Mesenchymal stem cell (in vitro differentiated cells and primary cell): ENCODE data around the gene ADRA2A.

Source experiments
- DNase-seq: peaks from one replicate; pipeline ENCODE4 v3.0.0-alpha.2; 2013
- H2AFZ ChIP-seq: one replicate; pipeline ENCODE4 v1.6.1; 2013; ENCODE audit warnings: low read depth, mild to moderate bottlenecking, control low read depth, inconsistent platforms, low read length, moderate library complexity
- H2AK5ac ChIP-seq: 2 replicates; pipeline ENCODE4 v1.6.1; 2013; ENCODE audit warnings: low read length, moderate library complexity, mild to moderate bottlenecking, inconsistent platforms; ENCODE audit not compliant: severe bottlenecking
- H2BK120ac ChIP-seq: one replicate; pipeline ENCODE4 v1.6.1; 2013; ENCODE audit warnings: low read depth, mild to moderate bottlenecking, inconsistent platforms, low read length, moderate library complexity
- H2BK12ac ChIP-seq, 2 experiments: one replicate each; pipeline ENCODE4 v1.6.1; 2013; ENCODE audit warnings: inconsistent platforms in 2 of 2, low read length in 2 of 2, mild to moderate bottlenecking in 2 of 2, moderate library complexity in 2 of 2, control low read depth in 1 of 2
- H2BK15ac ChIP-seq: one replicate; pipeline ENCODE4 v1.6.1; 2013; ENCODE audit warnings: mild to moderate bottlenecking, low read depth, inconsistent platforms; ENCODE audit not compliant: poor library complexity, severe bottlenecking
- H2BK5ac ChIP-seq: 2 replicates; pipeline ENCODE4 v1.6.1; 2013; ENCODE audit warnings: low read depth, mild to moderate bottlenecking, low read length, control low read depth, inconsistent platforms; ENCODE audit not compliant: poor library complexity, severe bottlenecking
- H3K14ac ChIP-seq, 2 experiments: one replicate each; pipeline ENCODE4 v1.6.1; 2013; ENCODE audit warnings: inconsistent platforms in 2 of 2, low read length in 2 of 2, control low read depth in 1 of 2, mild to moderate bottlenecking in 1 of 2, moderate library complexity in 1 of 2
- H3K18ac ChIP-seq, 2 experiments: one replicate each; pipeline ENCODE4 v1.6.1; 2013; ENCODE audit warnings: inconsistent platforms in 2 of 2, low read length in 2 of 2, control low read depth in 1 of 2, low read depth in 1 of 2, mild to moderate bottlenecking in 1 of 2
- H3K23ac ChIP-seq, 2 experiments: one replicate each; pipeline ENCODE4 v1.6.1; 2013; ENCODE audit warnings: inconsistent platforms in 2 of 2, low read length in 2 of 2, mild to moderate bottlenecking in 2 of 2, moderate library complexity in 2 of 2, control low read depth in 1 of 2
- H3K27ac ChIP-seq: 2 replicates; pipeline ENCODE4 v1.5.1; 2013; ENCODE audit warnings: mild to moderate bottlenecking, moderate library complexity, low read length, control low read depth, inconsistent platforms; ENCODE audit not compliant: poor library complexity, severe bottlenecking
- H3K27me3 ChIP-seq, 2 experiments: 2 replicates each; pipeline versions ENCODE4 v1.6.1 to v1.7.0; 2013; ENCODE audit warnings: low read length in 2 of 2, mild to moderate bottlenecking in 2 of 2, moderate library complexity in 2 of 2, control low read depth in 1 of 2, inconsistent platforms in 1 of 2; ENCODE audit not compliant: control insufficient read depth in 1 of 2, insufficient read depth in 1 of 2
- H3K36me3 ChIP-seq, 2 experiments: 2 replicates each; pipeline versions ENCODE4 v1.6.1 to v1.7.0; 2013; ENCODE audit warnings: low read length in 2 of 2, control low read depth in 1 of 2, inconsistent platforms in 1 of 2, low read depth in 1 of 2, mild to moderate bottlenecking in 1 of 2; ENCODE audit not compliant: insufficient read depth in 2 of 2, control insufficient read depth in 1 of 2
- H3K4ac ChIP-seq, 2 experiments: one replicate each; pipeline ENCODE4 v1.6.1; 2013; ENCODE audit warnings: inconsistent platforms in 2 of 2, low read length in 2 of 2, mild to moderate bottlenecking in 2 of 2, moderate library complexity in 2 of 2, control low read depth in 1 of 2, low read depth in 1 of 2
- H3K4me1 ChIP-seq: 2 replicates; pipeline ENCODE4 v1.6.1; 2013; ENCODE audit warnings: low read depth, low read length, control low read depth; ENCODE audit not compliant: control insufficient read depth, insufficient read depth
- H3K4me2 ChIP-seq: 2 replicates; pipeline ENCODE4 v1.6.1; 2013; ENCODE audit warnings: low read length, mild to moderate bottlenecking, inconsistent platforms; ENCODE audit not compliant: poor library complexity, severe bottlenecking
- H3K4me3 ChIP-seq, 2 experiments: 2 replicates each; pipeline versions ENCODE4 v1.5.1 to v1.7.0; 2013; ENCODE audit warnings: low read length in 2 of 2, mild to moderate bottlenecking in 2 of 2, control low read depth in 1 of 2, low read depth in 1 of 2; ENCODE audit not compliant: insufficient read depth in 1 of 2
- H3K79me1 ChIP-seq: replicated peaks from 2 replicates; pipeline ENCODE4 v1.6.1; 2013; ENCODE audit warnings: mild to moderate bottlenecking, control low read depth, low read length, inconsistent platforms; ENCODE audit not compliant: poor library complexity, severe bottlenecking
- H3K9ac ChIP-seq: 2 replicates; pipeline ENCODE4 v1.7.0; 2013; ENCODE audit warnings: mild to moderate bottlenecking, low read length, moderate library complexity
- H3K9me3 ChIP-seq: 2 replicates; pipeline ENCODE4 v1.7.0; 2013; ENCODE audit warnings: mild to moderate bottlenecking, low read length; ENCODE audit not compliant: control insufficient read depth
- H4K8ac ChIP-seq: one replicate; pipeline ENCODE4 v1.6.1; 2013; ENCODE audit warnings: inconsistent platforms, mild to moderate bottlenecking, low read length, moderate library complexity
- H4K91ac ChIP-seq: one replicate; pipeline ENCODE4 v1.6.1; 2013; ENCODE audit warnings: mild to moderate bottlenecking, low read length, inconsistent platforms
- WGBS: methylation state at CpG from one replicate; pipeline ENCODE4 v1.1.7; 2013; ENCODE audit warnings: mixed read lengths; 5-methylcytosine and 5-hydroxymethylcytosine counted together

ADRA2A gene

DNA sequence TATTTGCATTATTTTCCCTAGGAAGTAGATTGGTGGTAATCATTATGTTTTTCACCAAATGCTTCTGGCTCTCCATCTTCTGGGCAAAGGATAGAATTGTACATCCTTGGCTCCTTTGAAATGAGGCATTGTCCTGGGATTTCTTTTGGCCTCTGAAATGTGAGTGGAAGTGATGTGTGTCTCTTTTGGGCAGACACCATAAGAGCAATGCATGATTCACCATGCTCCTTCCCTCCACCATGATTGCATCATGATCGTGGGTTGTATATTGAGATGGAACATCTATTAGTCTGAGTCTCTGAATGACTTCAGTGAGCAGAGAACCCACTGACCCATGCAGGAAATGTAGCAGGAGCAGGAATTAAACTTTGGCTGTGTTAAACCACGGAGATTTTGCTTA lies 49.2 kb downstream of the ADRA2A start:
- WGBS = 83% methylated on average over 2 of the region's 2 CpGs
- no peak overlapping the region for H2BK12ac ChIP-seq
- no peak overlapping the region for H3K4me2 ChIP-seq

DNA sequence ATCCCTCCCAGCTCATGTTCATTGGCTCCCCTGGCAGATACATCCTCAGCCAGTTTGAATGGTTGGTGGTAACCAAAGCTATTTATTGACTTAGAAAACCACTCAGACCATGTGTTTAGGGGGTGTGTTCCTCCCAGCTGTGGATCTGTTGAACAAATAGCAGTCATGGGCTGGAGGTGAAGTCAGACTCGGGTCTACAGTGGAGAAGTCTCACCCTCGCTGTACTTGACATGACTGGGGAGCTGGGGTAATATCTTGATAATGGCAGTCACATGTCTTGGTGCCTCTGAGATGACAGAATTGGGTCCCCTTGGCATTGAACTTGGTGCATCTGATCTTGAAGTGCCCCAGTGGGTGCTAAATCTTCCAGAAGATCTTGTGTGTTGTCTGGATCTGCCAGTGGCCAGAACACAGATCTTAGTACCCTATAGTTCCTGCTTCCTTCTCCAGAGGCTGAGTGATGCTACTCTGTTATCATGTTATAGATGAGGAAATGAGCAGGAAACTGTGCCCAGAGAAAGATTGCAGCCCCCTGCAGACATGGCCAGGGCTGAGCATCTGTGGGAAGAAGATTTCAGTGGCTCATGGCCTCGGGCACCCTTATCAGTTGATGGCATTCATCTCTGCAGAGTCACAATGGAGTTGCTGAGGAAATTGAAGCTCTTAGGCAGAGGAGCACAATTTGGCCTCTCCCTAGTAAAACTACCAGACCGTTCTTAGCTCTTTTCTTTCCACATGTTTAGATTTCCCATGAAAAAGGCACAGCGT lies 50.4 kb downstream of the ADRA2A start:
- H2BK15ac ChIP-seq = no peak overlapping the region
- no peaks in the 10 kb centered on the region for H3K9me3 ChIP-seq
- no peak overlapping the region for H3K9ac ChIP-seq
- H2AFZ ChIP-seq = no peak overlapping the region
- H3K14ac ChIP-seq = no peak overlapping the region
- no peak overlapping the region for H4K8ac ChIP-seq
- H3K4me2 ChIP-seq = no peak overlapping the region
- no peaks in the 10 kb centered on the region for H3K36me3 ChIP-seq
- H3K18ac ChIP-seq = no peak overlapping the region
- no peak for DNase-seq
- H3K79me1 ChIP-seq = no peaks in the 10 kb centered on the region
- no peak overlapping the region for H3K4ac ChIP-seq
- H3K27ac ChIP-seq = no peak overlapping the region
- WGBS = 46% methylated on average over 3 of the region's 5 CpGs
- peaks cover 0 to 4% of the 10 kb centered on the region in 2 experiments for H3K27me3 ChIP-seq
- no peak overlapping the region for H2BK12ac ChIP-seq
- H3K23ac ChIP-seq = no peak overlapping the region
- H3K4me1 ChIP-seq = no peaks in the 10 kb centered on the region
- no peak overlapping the region for H3K4me3 ChIP-seq
- H4K91ac ChIP-seq = no peak overlapping the region
- no peak overlapping the region for H2BK120ac ChIP-seq
- H2BK5ac ChIP-seq = no peak overlapping the region
- H2AK5ac ChIP-seq = no peak overlapping the region

More for the DNA sequence above, 49.2 kb downstream of the ADRA2A start:
- no peak overlapping the region for H4K91ac ChIP-seq
- no peak overlapping the region for H3K23ac ChIP-seq
- no peak overlapping the region for H2BK120ac ChIP-seq
- H3K27ac ChIP-seq = no peak overlapping the region
- no peak overlapping the region for H3K4me3 ChIP-seq
- no peak overlapping the region for H3K4ac ChIP-seq
- H2AFZ ChIP-seq = no peak overlapping the region
- H3K9me3 ChIP-seq = no peaks in the 10 kb centered on the region
- H3K79me1 ChIP-seq = no peaks in the 10 kb centered on the region
- H3K18ac ChIP-seq = no peak overlapping the region
- H2BK5ac ChIP-seq = no peak overlapping the region
- H2BK15ac ChIP-seq = no peak overlapping the region
- no peak overlapping the region for H2AK5ac ChIP-seq
- H3K4me1 ChIP-seq = no peaks in the 10 kb centered on the region
- H3K27me3 ChIP-seq = peaks cover 0 to 12% of the 10 kb centered on the region in 2 experiments
- no peak overlapping the region for H4K8ac ChIP-seq
- no peak overlapping the region for H3K14ac ChIP-seq
- H3K36me3 ChIP-seq = no peaks in the 10 kb centered on the region
- DNase-seq = no peak
- no peak overlapping the region for H3K9ac ChIP-seq

DNA sequence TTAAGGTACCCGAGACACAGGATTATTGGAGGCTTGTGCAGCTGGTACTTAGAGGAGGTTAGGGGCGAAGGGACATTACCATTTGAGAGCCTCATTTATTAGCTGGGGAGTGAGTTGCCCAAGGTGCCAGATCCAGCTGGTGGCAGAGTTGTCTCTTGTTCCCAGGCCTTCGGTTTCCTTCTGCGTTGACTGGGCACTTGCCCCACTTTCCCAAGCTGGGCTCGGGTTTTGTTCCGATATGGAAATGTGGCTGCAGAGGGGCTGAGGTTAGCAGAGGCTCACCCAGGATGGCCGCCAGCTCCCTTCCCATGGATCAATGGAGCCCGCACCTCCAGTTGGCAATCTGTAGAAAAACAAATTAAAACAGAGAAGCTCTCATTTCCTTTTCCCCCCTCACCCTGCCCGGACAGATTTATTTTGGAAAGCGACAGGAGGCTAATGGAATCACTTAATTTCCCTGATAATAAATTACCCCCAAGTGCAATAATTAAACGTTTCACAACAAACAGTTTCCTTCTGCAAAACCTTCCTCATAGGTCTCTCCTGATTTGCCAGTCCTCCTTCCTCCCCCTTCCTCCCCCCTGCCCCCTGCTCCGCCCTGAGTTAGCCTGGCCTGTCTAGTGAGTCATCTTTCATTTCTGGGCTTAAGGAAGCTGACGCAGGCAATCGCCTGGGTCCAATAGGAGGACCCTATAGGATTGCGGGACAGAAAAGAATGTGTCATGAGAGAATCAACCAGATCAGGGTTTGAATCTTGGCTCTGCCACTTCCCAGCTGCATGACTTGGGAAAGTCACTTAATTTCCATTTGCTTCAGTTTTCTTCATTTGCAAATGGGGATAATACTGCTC lies 51.7 kb downstream of the ADRA2A start:
- H3K4ac ChIP-seq = no peak overlapping the region
- whole genome bisulfite sequencing = 75% methylated on average over 15 of the region's 15 CpGs
- no peaks in the 10 kb centered on the region for H3K27me3 ChIP-seq
- no peak overlapping the region for H3K23ac ChIP-seq
- peak overlapping the region in 1 of 2 experiments; percentile 59 for H3K4me3 ChIP-seq
- no peak overlapping the region for H2AK5ac ChIP-seq
- H2AFZ ChIP-seq = no peak overlapping the region
- no peak overlapping the region for H4K8ac ChIP-seq
- no peaks in the 10 kb centered on the region for H3K9me3 ChIP-seq
- H3K4me2 ChIP-seq = no peak overlapping the region
- peak; percentile 12 for DNase-seq
- no peak overlapping the region for H3K18ac ChIP-seq
- no peak overlapping the region for H2BK5ac ChIP-seq
- peak overlapping the region; percentile 33 for H3K9ac ChIP-seq
- H2BK15ac ChIP-seq = no peak overlapping the region
- no peak overlapping the region for H2BK120ac ChIP-seq
- no peaks in the 10 kb centered on the region for H3K79me1 ChIP-seq
- H2BK12ac ChIP-seq = no peak overlapping the region
- no peak overlapping the region for H3K27ac ChIP-seq
- H3K14ac ChIP-seq = no peak overlapping the region
- no peaks in the 10 kb centered on the region for H3K4me1 ChIP-seq
- H4K91ac ChIP-seq = no peak overlapping the region
- no peaks in the 10 kb centered on the region for H3K36me3 ChIP-seq

DNA sequence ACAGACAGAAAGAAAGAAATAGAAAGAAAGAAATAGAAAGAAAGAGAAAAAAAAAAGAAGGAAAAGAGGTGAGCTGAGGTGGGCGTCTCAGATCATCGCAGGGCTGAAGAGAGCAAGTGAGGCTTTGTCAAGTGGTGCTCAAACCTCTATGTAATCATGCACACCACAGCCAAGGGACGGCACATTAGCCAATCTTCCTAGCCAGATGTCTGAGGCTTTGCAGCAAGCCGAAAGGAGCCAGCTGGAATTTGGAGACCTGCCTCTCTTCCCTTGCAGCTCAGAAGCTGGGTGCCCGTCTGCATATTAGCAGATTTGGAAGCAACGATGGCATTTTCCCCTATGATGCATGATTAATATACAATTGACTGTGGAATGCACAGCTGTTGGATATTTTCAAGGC lies 52.5 kb downstream of the ADRA2A start:
- no peak overlapping the region for H4K91ac ChIP-seq
- no peak overlapping the region for H2BK15ac ChIP-seq
- H3K14ac ChIP-seq = no peak overlapping the region
- no peak overlapping the region for H3K4ac ChIP-seq
- no peak overlapping the region for H3K4me2 ChIP-seq
- no peaks in the 10 kb centered on the region for H3K4me1 ChIP-seq
- H2BK120ac ChIP-seq = no peak overlapping the region
- no peak overlapping the region for H2AFZ ChIP-seq
- no peaks in the 10 kb centered on the region for H3K36me3 ChIP-seq
- H2BK5ac ChIP-seq = no peak overlapping the region
- no peaks in the 10 kb centered on the region for H3K27me3 ChIP-seq
- no peaks in the 10 kb centered on the region for H3K9me3 ChIP-seq
- H2BK12ac ChIP-seq = no peak overlapping the region
- no peak overlapping the region for H4K8ac ChIP-seq
- DNase-seq = no peak
- no peak overlapping the region for H3K27ac ChIP-seq
- no peak overlapping the region for H2AK5ac ChIP-seq
- H3K23ac ChIP-seq = no peak overlapping the region
- H3K18ac ChIP-seq = no peak overlapping the region
- H3K79me1 ChIP-seq = no peaks in the 10 kb centered on the region
- peak overlapping the region; percentile 33 for H3K9ac ChIP-seq
- 85% methylated on average over 6 of the region's 6 CpGs for WGBS
- peak overlapping the region in 1 of 2 experiments; percentile 59 for H3K4me3 ChIP-seq
